B cell (primary cell): ENCODE measurements around the gene LPIN2. TPM values are rescaled to one million over a fixed set of nuclear protein-coding genes. Genes with fewer than 3 reads are reported as not detected.
"Not testable (repeated sequence)": the region's sequence is repeated elsewhere in the genome, so short reads cannot be mapped to it uniquely, and the experiment has no call there.

ENCODE experiments used
- ATAC-seq: fragments of 200-7000 bp; cut with Tn5 transposase; one replicate; pipeline ENCODE4 v1.10.0; 2021; ENCODE audit warnings: low read depth, mild to moderate bottlenecking, moderate number of reproducible peaks, moderate library complexity
- CTCF ChIA-PET: fragments of 350-600 bp; sonication (Branson Sonifier 250); formaldehyde crosslinking; loops from one replicate; lab custom pipeline; 2021; ENCODE audit warnings: antibody characterized with exemption, inconsistent platforms; lab: Charles Lee
- POLR2A ChIA-PET: fragments of 350-600 bp; sonication (Branson Sonifier 250); formaldehyde crosslinking; loops from one replicate; lab custom pipeline; 2021; ENCODE audit warnings: antibody characterized with exemption; lab: Charles Lee
- DNase-seq: peaks from one replicate; pipeline ENCODE4 v3.0.0; 2013
- H2AFZ ChIP-seq: 2 replicates; pipeline ENCODE4 v1.6.1; 2012; ENCODE audit warnings: mild to moderate bottlenecking, low read depth, low read length; ENCODE audit not compliant: insufficient read depth, poor library complexity, severe bottlenecking
- H3K27ac ChIP-seq, 2 donors: 1 replicate in 1 of 2; 2 replicates in 1 of 2; pipeline ENCODE4 v1.5.1; 2012 to 2013; ENCODE audit warnings: low read length in 2 of 2, mild to moderate bottlenecking in 2 of 2, moderate library complexity in 1 of 2
- H3K27me3 ChIP-seq, 4 experiments: fragments of 200-600 bp in 1 of 4; sonication (generic) in 1 of 4; replicated peaks in 1 of 4; 1 replicate in 2 of 4; 2 replicates in 2 of 4; pipeline versions ENCODE4 v1.6.1 to v1.7.0; 2013 to 2016; ENCODE audit warnings: low read length in 3 of 4, mild to moderate bottlenecking in 2 of 4, mixed read lengths in 1 of 4, moderate library complexity in 1 of 4; ENCODE audit not compliant: insufficient read depth in 4 of 4, control insufficient read depth in 3 of 4; ENCODE audit errors: control extremely low read depth in 1 of 4
- H3K36me3 ChIP-seq, 2 experiments: replicated peaks in 1 of 2; 1 replicate in 1 of 2; 2 replicates in 1 of 2; pipeline versions ENCODE4 v1.6.1 to v1.7.1; 2013; ENCODE audit warnings: low read length in 1 of 2; ENCODE audit not compliant: insufficient read depth in 2 of 2, control insufficient read depth in 1 of 2; ENCODE audit errors: control extremely low read depth in 1 of 2, extremely low read depth in 1 of 2
- H3K4me1 ChIP-seq, 2 donors: fragments of 200-600 bp in 1 of 2; sonication (generic) in 1 of 2; 1 replicate in 1 of 2; 2 replicates in 1 of 2; pipeline versions ENCODE4 v1.5.1 to v1.6.1; 2013 to 2017; ENCODE audit warnings: low read length in 2 of 2; ENCODE audit not compliant: control insufficient read depth in 2 of 2, insufficient read depth in 2 of 2
- H3K4me2 ChIP-seq: replicated peaks from 2 replicates; pipeline ENCODE3; 2012; ENCODE audit warnings: mild to moderate bottlenecking, low read depth, low read length; ENCODE audit not compliant: poor library complexity, severe bottlenecking
- H3K4me3 ChIP-seq, 5 experiments: fragments of 200-600 bp in 1 of 5; sonication (generic) in 1 of 5; 1 replicate in 3 of 5; 2 replicates in 2 of 5; pipeline versions ENCODE4 v1.5.1 to v1.7.0; 2011 to 2016; ENCODE audit warnings: low read length in 4 of 5, mild to moderate bottlenecking in 4 of 5, low read depth in 2 of 5, control low read depth in 1 of 5, moderate library complexity in 1 of 5; ENCODE audit not compliant: insufficient read depth in 1 of 5; ENCODE audit errors: control extremely low read depth in 1 of 5, extremely low read depth in 1 of 5
- H3K79me2 ChIP-seq: fragments of 200-600 bp; sonication (generic); one replicate; pipeline ENCODE4 v1.6.0; 2016; ENCODE audit warnings: low read length; ENCODE audit not compliant: control insufficient read depth, insufficient read depth
- H3K9ac ChIP-seq: fragments of 200-600 bp; sonication (generic); 2 replicates; pipeline ENCODE4 v1.6.1; 2017; ENCODE audit warnings: mild to moderate bottlenecking, low read length, moderate library complexity
- H3K9me3 ChIP-seq, 3 donors: one replicate each; pipeline versions ENCODE4 v1.6.1 to v1.7.1; 2013; ENCODE audit warnings: low read length in 2 of 3; ENCODE audit not compliant: control insufficient read depth in 2 of 3, insufficient read depth in 1 of 3; ENCODE audit errors: control extremely low read depth in 1 of 3
- H4K20me1 ChIP-seq: 2 replicates; pipeline ENCODE4 v1.6.0; 2012; ENCODE audit warnings: mild to moderate bottlenecking, low read length; ENCODE audit not compliant: insufficient read depth, control insufficient read depth, poor library complexity, severe bottlenecking
- H3K27ac Mint-ChIP-seq: one replicate; pipeline ENCODE4 v1.8.0; 2021; ENCODE audit warnings: mixed read lengths
- H3K27me3 Mint-ChIP-seq: one replicate; pipeline ENCODE4 v1.8.0; 2021; ENCODE audit warnings: mixed read lengths
- H3K4me1 Mint-ChIP-seq: one replicate; pipeline ENCODE4 v1.8.0; 2021; ENCODE audit warnings: mixed read lengths
- H3K4me3 Mint-ChIP-seq: one replicate; pipeline ENCODE4 v1.8.0; 2021; ENCODE audit warnings: mixed read lengths
- H3K9me3 Mint-ChIP-seq: one replicate; pipeline ENCODE4 v1.8.0; 2022; ENCODE audit warnings: mixed read lengths; ENCODE audit not compliant: insufficient read depth
- CTCF ChIP-seq: fragments of 200-600 bp; IDR thresholded peaks from one replicate; pipeline ENCODE4 v1.8.0; 2022; ENCODE audit warnings: antibody characterized with exemption, mild to moderate bottlenecking
- EZH2 ChIP-seq: IDR thresholded peaks from 2 replicates; pipeline ENCODE4 v1.6.1; 2012; ENCODE audit warnings: borderline replicate concordance, low read depth, mild to moderate bottlenecking, moderate library complexity, low read length; ENCODE audit not compliant: insufficient read depth, poor library complexity, severe bottlenecking
- WGBS: methylation state at CpG from one replicate; pipeline ENCODE4 v1.1.5; 2013; ENCODE audit warnings: missing lambda C conversion rate; ENCODE audit not compliant: insufficient coverage; 5-methylcytosine and 5-hydroxymethylcytosine counted together
- intact Hi-C: fragments of 100-400 bp; cut with micrococcal nuclease; formaldehyde crosslinking; loops from one replicate; pipeline ENCODE4 v1.10.0; 2022
- polyA plus RNA-seq: library from polyadenylated mRNA; depleted of rRNA; stranded (reverse); fragments of >200 nt; gene quantifications from 2 replicates; pipeline ENCODE4 v1.2.3, GENCODE V29; 2012
- total RNA-seq, 2 donors: library from RNA; stranded (reverse); fragments of 120-200 nt in 1 of 2; gene quantifications; 1 replicate in 1 of 2; 2 replicates in 1 of 2; pipeline versions ENCODE4 v1.2.3 to v1.2.4, GENCODE V29; 2013 to 2022

Gene LPIN2
- total and polyA plus RNA-seq, 2 donors (not counting 1 experiment from before 2014, with no cell fraction given) = 8.0 to 31.0 TPM

DNA sequence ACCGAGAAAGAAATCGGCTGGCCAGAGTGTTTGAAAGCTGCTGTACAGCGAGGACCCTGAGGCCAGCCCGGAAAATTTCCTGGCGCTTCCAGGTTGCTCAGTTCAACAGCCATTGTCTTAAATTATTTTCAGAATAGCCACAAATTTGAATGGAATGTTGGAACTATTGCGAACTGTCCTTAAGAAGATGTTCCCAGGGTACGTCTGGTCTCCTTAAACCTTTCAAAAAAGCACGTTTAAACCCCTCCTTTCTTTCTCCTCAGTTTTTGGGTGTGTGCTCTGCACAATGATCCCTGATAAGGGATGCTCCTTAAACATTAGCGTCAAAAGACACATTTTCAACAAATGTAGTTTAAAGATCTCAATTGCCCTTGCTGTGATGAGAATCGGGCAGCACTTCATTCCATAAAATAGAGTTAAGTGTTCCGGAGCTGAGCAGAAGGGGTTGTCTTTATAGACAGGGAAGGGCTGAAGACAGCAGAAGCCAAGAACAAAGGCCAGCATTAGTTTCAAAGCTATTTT lies 14.5 kb upstream of the LPIN2 start:
- Histone ChIP-seq H3K9me3 (peaks cover 0 to 6% (median 0%) of the 10 kb centered on the region in 3 donors), H3K36me3 (no peaks in the 10 kb centered on the region), H3K4me1 (no peaks in the 10 kb centered on the region), H3K9ac (no peak overlapping the region), H2AFZ (no peak overlapping the region), H3K79me2 (no peaks in the 10 kb centered on the region), H3K27me3 (no peaks in the 10 kb centered on the region), H4K20me1 (no peaks in the 10 kb centered on the region), H3K4me3 (no peak overlapping the region), H3K4me2 (no peak overlapping the region), H3K27ac (no peak overlapping the region)
- no peaks in the 10 kb centered on the region for H3K27me3 Mint-ChIP-seq
- H3K9me3 Mint-ChIP-seq = no peaks in the 10 kb centered on the region
- TF ChIP-seq EZH2 (no peak), CTCF (no peak)
- no peak for DNase-seq
- ChIA-PET CTCF (no interaction called here), POLR2A (no interaction called here)
- H3K4me3 Mint-ChIP-seq = no peak overlapping the region
- no peaks in the 10 kb centered on the region for H3K4me1 Mint-ChIP-seq
- 91% methylated on average over 5 of the region's 11 CpGs for WGBS
- ATAC-seq = no peak
- no peak overlapping the region for H3K27ac Mint-ChIP-seq
- intact Hi-C loops = no loop called here

GRCh38 chr18:3025544-3025943 lies 12.6 kb upstream of the LPIN2 start:
- DNase-seq (no peak), ATAC-seq (no peak)
- no peak overlapping the region for H3K4me3 Mint-ChIP-seq
- Histone ChIP-seq H2AFZ (no peak overlapping the region), H3K9ac (no peak overlapping the region), H3K4me2 (no peak overlapping the region), H3K9me3 (no peaks in the 10 kb centered on the region), H3K4me1 (no peaks in the 10 kb centered on the region), H4K20me1 (no peaks in the 10 kb centered on the region), H3K36me3 (no peaks in the 10 kb centered on the region), H3K27me3 (no peaks in the 10 kb centered on the region), H3K4me3 (no peak overlapping the region), H3K79me2 (no peaks in the 10 kb centered on the region), H3K27ac (no peak overlapping the region)
- WGBS = no CpG with 5 or more reads among the region's 2 CpGs
- POLR2A ChIA-PET = no interaction called here
- CTCF ChIA-PET = no interaction called here
- H3K4me1 Mint-ChIP-seq = no peaks in the 10 kb centered on the region
- H3K27me3 Mint-ChIP-seq = no peaks in the 10 kb centered on the region
- no peaks in the 10 kb centered on the region for H3K9me3 Mint-ChIP-seq
- TF ChIP-seq EZH2 (no peak), CTCF (no peak)
- intact Hi-C loops = no loop called here
- no peak overlapping the region for H3K27ac Mint-ChIP-seq

DNA sequence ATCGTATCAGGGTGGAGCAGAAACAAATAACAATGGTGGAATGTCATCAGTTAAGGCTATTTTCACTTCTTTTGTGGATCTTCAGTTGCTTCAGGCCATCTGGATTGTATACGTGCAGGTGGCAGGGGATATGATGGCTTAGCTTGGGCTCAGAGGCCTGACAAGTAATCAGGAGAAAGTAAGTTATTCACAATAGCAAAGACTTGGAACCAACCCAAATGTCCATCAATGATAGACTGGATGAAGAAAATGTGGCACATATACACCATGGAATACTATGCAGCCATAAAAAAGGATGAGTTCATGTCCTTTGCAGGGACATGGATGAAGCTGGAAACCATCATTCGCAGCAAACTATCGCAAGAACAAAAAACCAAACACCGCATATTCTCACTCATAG lies 10.7 kb upstream of the LPIN2 start:
- H3K9me3 Mint-ChIP-seq, CTCF ChIA-PET, H2AFZ ChIP-seq, H3K4me1 ChIP-seq, H3K27me3 ChIP-seq, H3K79me2 ChIP-seq, H3K27ac Mint-ChIP-seq, H4K20me1 ChIP-seq, H3K4me2 ChIP-seq, H3K4me3 ChIP-seq, H3K9me3 ChIP-seq, ATAC-seq, POLR2A ChIA-PET, H3K4me1 Mint-ChIP-seq, H3K36me3 ChIP-seq, intact Hi-C loops, H3K27me3 Mint-ChIP-seq, H3K27ac ChIP-seq, H3K9ac ChIP-seq, DNase-seq, H3K4me3 Mint-ChIP-seq: not testable (repeated sequence)
- 100% methylated on average over 2 of the region's 5 CpGs for WGBS
